Measurements from ENCODE around the gene PBX1. TPM values are rescaled to one million over a fixed set of nuclear protein-coding genes. Genes with fewer than 3 reads are reported as not detected.

Gene PBX1
- total and polyA plus RNA-seq, 2 of the 4 experiments (the other 2 are of a cell fraction), result 13.9 to 17.9 TPM

DNA sequence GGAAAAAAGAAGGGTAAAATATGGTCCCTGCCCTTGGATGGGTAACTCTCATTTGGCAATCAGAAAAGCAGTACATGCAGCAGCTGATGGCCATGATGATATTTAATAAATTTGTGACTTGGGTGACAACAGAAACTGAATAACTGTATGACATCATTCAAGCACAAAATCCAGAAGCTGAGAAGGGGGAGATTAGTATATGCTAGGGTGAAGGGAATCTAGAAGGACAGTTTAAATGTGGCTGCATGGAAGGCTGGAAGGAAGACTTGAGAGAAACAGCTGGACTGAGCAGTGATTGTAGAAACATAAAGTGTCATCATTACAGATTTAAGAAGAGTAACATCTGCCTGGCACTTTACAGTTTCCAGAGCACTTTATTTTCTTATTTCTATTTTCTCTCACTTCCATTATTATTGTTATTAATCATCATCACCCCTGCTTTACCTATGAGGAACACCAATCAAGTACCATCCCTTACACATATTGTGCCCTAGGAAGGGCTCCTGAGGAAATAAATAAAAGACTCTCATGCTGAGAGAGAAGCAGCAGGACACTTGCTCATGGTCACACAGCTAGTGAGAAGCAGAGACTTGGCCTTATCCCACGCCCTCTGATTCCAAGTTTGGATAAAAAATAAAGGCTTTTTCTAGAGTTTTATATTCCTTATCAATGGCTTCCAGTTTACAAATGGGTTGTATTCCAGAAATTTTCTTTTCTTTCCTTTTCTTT, 207.2 kb downstream of the PBX1 start:
- Histone ChIP-seq H3K79me1 (ENCODE audit: low read depth in 1 of 2, low read length in 2 of 2) (peaks cover 0 to 30% of the 10 kb centered on the region in 2 experiments; a peak in 2 of 4 replicates), H2AK5ac (ENCODE audit: low read depth, low read length) (peak overlapping the region; percentile 89), H3K4me2 (ENCODE audit: low read depth, low read length) (peak overlapping the region; percentile 29; the same call in 1 of the 2 replicates), H3K9me3 (ENCODE audit: control insufficient read depth, insufficient read depth, low read length) (no peaks in the 10 kb centered on the region), H3K4me3 (ENCODE audit: insufficient read depth, low read depth, low read length) (no peak overlapping the region), H3K56ac (ENCODE audit: extremely low read depth, insufficient read depth, low read length) (peak overlapping the region; percentile 44; the same call in 1 of the 2 replicates), H2AFZ (replicated peaks; ENCODE audit: low read length, poor library complexity) (no peak overlapping the region), H4K20me1 (ENCODE audit: insufficient read depth, low read length) (no peaks in the 10 kb centered on the region), H4K8ac (ENCODE audit: low read depth in 2 of 2, low read length in 2 of 2) (peak overlapping the region; percentile 32 to 61; a peak in 3 of 4 replicates), H2BK120ac (ENCODE audit: low read depth, low read length) (peak overlapping the region; percentile 90; the same call in 1 of the 2 replicates), H3K27ac (ENCODE audit: insufficient read depth, low read length) (peak overlapping the region; percentile 81), H3K18ac (ENCODE audit: low read depth, low read length) (peak overlapping the region; percentile 95), H3K23ac (ENCODE audit: low read depth, low read length) (peak overlapping the region; percentile 20), H3K9ac (ENCODE audit: low read depth, low read length) (peak overlapping the region; percentile 25; the same call in 1 of the 2 replicates), H3K9me1 (ENCODE audit: insufficient read depth, low read length) (peaks cover 7% of the 10 kb centered on the region), H2BK15ac (ENCODE audit: low read depth, low read length) (peak overlapping the region; percentile 50), H2BK20ac (ENCODE audit: low read depth, low read length) (peak overlapping the region; percentile 66), H4K5ac (ENCODE audit: low read depth, low read length) (peak overlapping the region; percentile 46; the same call in 1 of the 2 replicates), H4K91ac (ENCODE audit: insufficient read depth, low read depth, low read length) (peak overlapping the region; percentile 50), H3K36me3 (ENCODE audit: control insufficient read depth, insufficient read depth, low read length) (no peaks in the 10 kb centered on the region), H3K4ac (ENCODE audit: low read depth, low read length) (peak overlapping the region; percentile 81; the same call in 1 of the 2 replicates), H3K27me3 (ENCODE audit: control insufficient read depth, insufficient read depth, low read length) (no peaks in the 10 kb centered on the region), H3K14ac (replicated peaks; ENCODE audit: low read depth, low read length) (peak overlapping the region; percentile 75), H3K4me1 (ENCODE audit: control insufficient read depth, insufficient read depth, low read length) (peaks cover 30% of the 10 kb centered on the region), H2AK9ac (replicated peaks; ENCODE audit: low read depth, low read length, poor library complexity) (no peak overlapping the region), H2BK5ac (ENCODE audit: low read depth, low read length, poor library complexity, severe bottlenecking) (peak overlapping the region; percentile 88)
- ChIA-PET POLR2A (ENCODE audit: unreplicated experiment) (no interaction called here), CTCF (interaction anchor here (0.6 to 1.4 kb wide), 4 partner anchors 11 to 330 kb away, joined by 3 to 7 read pairs (median 3); no protein-coding TSS in a partner anchor)
- dilution Hi-C loops (cut with HindIII; ENCODE audit: low sequenced_read_pairs, unreplicated experiment) (no loop called here), in situ Hi-C loops (cut with MboI; ENCODE audit: low sequenced_read_pairs) (no loop called here), intact Hi-C loops (cut with micrococcal nuclease) (loop anchor here (2.0 kb wide), 1 partner anchor 17 kb away; no protein-coding TSS in a partner anchor)
- DNase-seq (peak; percentile 41), ATAC-seq (ENCODE audit: low read depth) (peak; percentile 7; the same call in 1 of the 2 replicates)
- no TSS peak for BruUV-seq (replicated peaks)
- TF ChIP-seq CHD1 (IDR thresholded peaks at IDR 0.05; ENCODE audit: low read depth, low read length), result no peak
- no peak for TF ChIP-seq NFE2L2 (IDR thresholded peaks at IDR 0.05; ENCODE audit: low read depth, low read length)
- TF ChIP-seq FOS (IDR thresholded peaks at IDR 0.05; ENCODE audit: low read depth, low read length), result no peak
- TF ChIP-seq SMC3 (IDR thresholded peaks at IDR 0.05; ENCODE audit: low read depth, low read length), result no peak
- TF ChIP-seq, protein P1, sequence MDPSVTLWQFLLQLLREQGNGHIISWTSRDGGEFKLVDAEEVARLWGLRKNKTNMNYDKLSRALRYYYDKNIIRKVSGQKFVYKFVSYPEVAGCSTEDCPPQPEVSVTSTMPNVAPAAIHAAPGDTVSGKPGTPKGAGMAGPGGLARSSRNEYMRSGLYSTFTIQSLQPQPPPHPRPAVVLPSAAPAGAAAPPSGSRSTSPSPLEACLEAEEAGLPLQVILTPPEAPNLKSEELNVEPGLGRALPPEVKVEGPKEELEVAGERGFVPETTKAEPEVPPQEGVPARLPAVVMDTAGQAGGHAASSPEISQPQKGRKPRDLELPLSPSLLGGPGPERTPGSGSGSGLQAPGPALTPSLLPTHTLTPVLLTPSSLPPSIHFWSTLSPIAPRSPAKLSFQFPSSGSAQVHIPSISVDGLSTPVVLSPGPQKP (IDR thresholded peaks at IDR 0.05; ENCODE audit: borderline replicate concordance, low read depth, low read length), result no peak
- TF ChIP-seq, protein P2, sequence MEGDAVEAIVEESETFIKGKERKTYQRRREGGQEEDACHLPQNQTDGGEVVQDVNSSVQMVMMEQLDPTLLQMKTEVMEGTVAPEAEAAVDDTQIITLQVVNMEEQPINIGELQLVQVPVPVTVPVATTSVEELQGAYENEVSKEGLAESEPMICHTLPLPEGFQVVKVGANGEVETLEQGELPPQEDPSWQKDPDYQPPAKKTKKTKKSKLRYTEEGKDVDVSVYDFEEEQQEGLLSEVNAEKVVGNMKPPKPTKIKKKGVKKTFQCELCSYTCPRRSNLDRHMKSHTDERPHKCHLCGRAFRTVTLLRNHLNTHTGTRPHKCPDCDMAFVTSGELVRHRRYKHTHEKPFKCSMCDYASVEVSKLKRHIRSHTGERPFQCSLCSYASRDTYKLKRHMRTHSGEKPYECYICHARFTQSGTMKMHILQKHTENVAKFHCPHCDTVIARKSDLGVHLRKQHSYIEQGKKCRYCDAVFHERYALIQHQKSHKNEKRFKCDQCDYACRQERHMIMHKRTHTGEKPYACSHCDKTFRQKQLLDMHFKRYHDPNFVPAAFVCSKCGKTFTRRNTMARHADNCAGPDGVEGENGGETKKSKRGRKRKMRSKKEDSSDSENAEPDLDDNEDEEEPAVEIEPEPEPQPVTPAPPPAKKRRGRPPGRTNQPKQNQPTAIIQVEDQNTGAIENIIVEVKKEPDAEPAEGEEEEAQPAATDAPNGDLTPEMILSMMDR (conservative IDR thresholded peaks at IDR 0.05; ENCODE audit: low read depth, low read length), result no peak
- no peak for TF ChIP-seq BHLHE40 (IDR thresholded peaks at IDR 0.05; ENCODE audit: low read depth, low read length)
- no peak for TF ChIP-seq POLR2A (IDR thresholded peaks at IDR 0.05; ENCODE audit: low read depth, low read length)
- TF ChIP-seq MAZ (IDR thresholded peaks at IDR 0.05; ENCODE audit: borderline replicate concordance, low read depth, low read length), result no peak
- no CpG with 5 or more reads among the region's 1 CpG for WGBS, 2 experiments (ENCODE audit: extremely low coverage in 2 of 2, insufficient read length in 1 of 2)
